K562 (cell line): ENCODE results near the gene USH2A. TPM values are rescaled to one million over a fixed set of nuclear protein-coding genes. Genes with fewer than 3 reads are reported as not detected.

ENCODE experiments used
- ATAC-seq: fragments of 200-7000 bp; cut with Tn5 transposase; 3 replicates; pipeline ENCODE4 v1.9.1; 2020; ENCODE audit warnings: moderate library complexity
- BruUV-seq: library from RNA; stranded (reverse); fragments of 400-500 nt; replicated peaks from 2 replicates; lab custom pipeline; 2021; lab: Mats Ljungman, UMichigan
- CTCF ChIA-PET: fragments of 300-600 bp; formaldehyde crosslinking; extraction: SDS; loops from one replicate; lab custom pipeline; 2021; ENCODE audit warnings: low intra/inter-chr PET ratio; lab: Yijun Ruan, JAX
- POLR2A ChIA-PET: fragments of 300-600, 350-650 bp; sonication (Branson Sonifier 250); formaldehyde crosslinking; extraction: SDS; loops from one replicate; lab custom pipeline; 2021; ENCODE audit warnings: antibody characterized with exemption, inconsistent platforms; lab: Yijun Ruan, JAX
- DNase-seq, 4 experiments: peaks; one replicate each; pipeline versions ENCODE4 v3.0.0 to v3.0.0-alpha.2; 2011 to 2018; ENCODE audit warnings: low spot score in 3 of 4, mixed read lengths in 3 of 4; ENCODE audit errors: extremely low read depth in 1 of 4
- FAIRE-seq: peaks from 2 replicates; lab custom pipeline; 2011; peaks lifted over from hg19 to GRCh38; lab: Jason Lieb, UNC
- H2AFZ ChIP-seq: 2 replicates; pipeline ENCODE4 v1.6.0; 2011; ENCODE audit warnings: low read depth, low read length, control low read depth, inconsistent platforms
- H3K27ac ChIP-seq: fragments of 200-600 bp; 3 replicates; pipeline ENCODE4 v1.8.0; 2011; ENCODE audit warnings: low read depth, mild to moderate bottlenecking, control low read depth, inconsistent platforms, low read length, moderate library complexity, mixed read lengths; ENCODE audit errors: extremely low read depth
- H3K27me3 ChIP-seq, 2 experiments: fragments of 300-600 bp in 1 of 2; 2 replicates in 1 of 2; 3 replicates in 1 of 2; pipeline versions ENCODE4 v1.6.0 to v1.8.0; 2011; ENCODE audit warnings: inconsistent platforms in 2 of 2, low read length in 2 of 2, mild to moderate bottlenecking in 1 of 2, mixed read lengths in 1 of 2, moderate library complexity in 1 of 2; ENCODE audit not compliant: control insufficient read depth in 2 of 2, insufficient read depth in 2 of 2
- H3K36me3 ChIP-seq: fragments of 300-600 bp; 3 replicates; pipeline ENCODE4 v1.8.0; 2011; ENCODE audit warnings: mild to moderate bottlenecking, low read length, inconsistent platforms; ENCODE audit not compliant: control insufficient read depth, insufficient read depth
- H3K4me1 ChIP-seq, 2 experiments: fragments of 200-600 bp in 1 of 2; replicated peaks in 1 of 2; 2 replicates in 1 of 2; 3 replicates in 1 of 2; pipeline versions ENCODE4 v1.5.1 to v1.8.0; 2011; ENCODE audit warnings: inconsistent platforms in 2 of 2, low read length in 2 of 2, mild to moderate bottlenecking in 1 of 2, mixed read lengths in 1 of 2, moderate library complexity in 1 of 2; ENCODE audit not compliant: control insufficient read depth in 2 of 2, insufficient read depth in 2 of 2
- H3K4me2 ChIP-seq: 2 replicates; pipeline ENCODE4 v1.6.1; 2011; ENCODE audit warnings: low read length, control low read depth, inconsistent platforms, mixed read lengths; ENCODE audit not compliant: insufficient read depth
- H3K4me3 ChIP-seq: fragments of 200-600 bp; sonication (generic), shearing (Covaris generic); 2 replicates; pipeline ENCODE4 v1.5.1; 2016; ENCODE audit warnings: control low read depth, inconsistent platforms
- H3K79me2 ChIP-seq: fragments of 200-600 bp; 3 replicates; pipeline ENCODE4 v1.8.0; 2011; ENCODE audit warnings: low read length, inconsistent platforms; ENCODE audit not compliant: control insufficient read depth, insufficient read depth
- H3K9ac ChIP-seq, 2 experiments: 2 replicates each; pipeline versions ENCODE4 v1.6.0 to v1.6.1; 2011; ENCODE audit warnings: low read depth in 2 of 2, low read length in 2 of 2, control low read depth in 1 of 2, inconsistent platforms in 1 of 2, mild to moderate bottlenecking in 1 of 2, mixed read lengths in 1 of 2; ENCODE audit not compliant: insufficient read depth in 1 of 2
- H3K9me1 ChIP-seq: one replicate; pipeline ENCODE4 v1.6.0; 2011; ENCODE audit warnings: inconsistent platforms, mild to moderate bottlenecking, low read length, moderate library complexity; ENCODE audit not compliant: control insufficient read depth, insufficient read depth
- H3K9me3 ChIP-seq: replicated peaks from 2 replicates; pipeline ENCODE4 v1.5.1; 2011; ENCODE audit warnings: low read depth, low read length, inconsistent platforms; ENCODE audit not compliant: control insufficient read depth, insufficient read depth
- H4K20me1 ChIP-seq: replicated peaks from 2 replicates; pipeline ENCODE4 v1.6.1; 2011; ENCODE audit warnings: low read length, inconsistent platforms, mixed read lengths; ENCODE audit not compliant: control insufficient read depth, insufficient read depth
- ARHGAP35 ChIP-seq: fragments of 450-650 bp; IDR thresholded peaks from 2 replicates; pipeline ENCODE4 v1.6.1; 2018; ENCODE audit not compliant: partially characterized antibody
- EGR1 ChIP-seq: fragments of 450-650 bp; conservative IDR thresholded peaks from 2 replicates; pipeline ENCODE4 v1.6.1; 2017; ENCODE audit warnings: mild to moderate bottlenecking
- ELF1 ChIP-seq: fragments of 200-800 bp; sonication (Bioruptor generic); IDR thresholded peaks from 2 replicates; pipeline ENCODE4 v1.6.1; 2016; ENCODE audit warnings: missing genetic modification characterization, missing compliant biosample characterization
- ELF2 ChIP-seq: fragments of 250-450 bp; sonication (Bioruptor Pico); IDR thresholded peaks from 2 replicates; pipeline ENCODE4 v1.5.0; 2021; ENCODE audit warnings: mild to moderate bottlenecking
- HNRNPK ChIP-seq: fragments of 200-400 bp; formaldehyde crosslinking; IDR thresholded peaks from one replicate; pipeline ENCODE4 v1.6.1; 2018; ENCODE audit warnings: mild to moderate bottlenecking, low read depth, low read length; ENCODE audit not compliant: poor library complexity, severe bottlenecking
- JUN ChIP-seq, 2 experiments: sonication (generic) in 1 of 2; formaldehyde crosslinking in 1 of 2; IDR thresholded peaks; 2 replicates each; pipeline versions ENCODE4 v1.6.1 to v1.8.0; 2012 to 2022; ENCODE audit warnings: borderline replicate concordance in 2 of 2, mild to moderate bottlenecking in 2 of 2, improper control_type of control experiment in 1 of 2, low read depth in 1 of 2, low read length in 1 of 2, missing genetic modification reagents in 1 of 2
- RCOR1 ChIP-seq, 2 experiments: IDR thresholded peaks; 2 replicates each; pipeline ENCODE4 v1.6.1; 2012; ENCODE audit warnings: low read depth in 2 of 2, low read length in 2 of 2, borderline replicate concordance in 1 of 2, improper control_type of control experiment in 1 of 2
- RFX1 ChIP-seq: fragments of 450-650 bp; IDR thresholded peaks from 2 replicates; pipeline ENCODE4 v1.6.1; 2016; ENCODE audit warnings: mild to moderate bottlenecking, moderate library complexity
- RFX7 ChIP-seq: fragments of 250-450 bp; sonication (Bioruptor Pico); IDR thresholded peaks from 2 replicates; pipeline ENCODE4 v1.5.1; 2021; ENCODE audit warnings: mild to moderate bottlenecking
- STAT6 ChIP-seq: sonication (generic); formaldehyde crosslinking; IDR thresholded peaks from 2 replicates; pipeline ENCODE4 v1.8.1; 2023; ENCODE audit warnings: mild to moderate bottlenecking, missing genetic modification reagents
- TFAM ChIP-seq: fragments of 250-450 bp; sonication (Bioruptor Pico); conservative IDR thresholded peaks from 2 replicates; pipeline ENCODE4 v1.5.0; 2021; ENCODE audit warnings: mild to moderate bottlenecking, moderate library complexity
- ZBTB9 ChIP-seq: fragments of 450-650 bp; formaldehyde crosslinking; IDR thresholded peaks from 2 replicates; pipeline ENCODE4 v1.4.0; 2020; ENCODE audit warnings: mild to moderate bottlenecking, moderate library complexity
- ZFPM2 ChIP-seq: fragments of 250-450 bp; sonication (Bioruptor Pico); IDR thresholded peaks from 2 replicates; pipeline ENCODE4 v1.5.1; 2022; ENCODE audit warnings: mild to moderate bottlenecking
- ZNF134 ChIP-seq: fragments of 250-450 bp; sonication (Bioruptor Pico); conservative IDR thresholded peaks from 2 replicates; pipeline ENCODE4 v1.4.0; 2020
- in situ Hi-C: fragments of 300-500 bp; cut with MboI; formaldehyde crosslinking; loops from 4 replicates; pipeline ENCODE4 v1.15.0; 2018; ENCODE audit warnings: inconsistent platforms, mixed read lengths
- intact Hi-C: fragments of 100-400 bp; cut with micrococcal nuclease; formaldehyde crosslinking; loops from 2 replicates; pipeline ENCODE4 v1.14.2; 2022
- polyA plus RNA-seq, 8 experiments: library from polyadenylated mRNA; depleted of rRNA in 4 of 8; stranded (reverse) in 5 of 8; unstranded in 3 of 8; fragments of >200 nt; fragmentation: Nextera tagmentation in 2 of 8; fragmentation: Illumina TruSeq in 1 of 8; extraction: Ambion mirVana in 2 of 8; extraction: Trizol in 1 of 8; gene quantifications; 2 replicates each; pipeline versions ENCODE4 v1.2.1 to v1.2.3, GENCODE V29; 2011 to 2014; ENCODE audit warnings: inconsistent platforms in 1 of 8, missing spikeins in 1 of 8
- total RNA-seq, 7 experiments: library from RNA; depleted of rRNA in 6 of 7; stranded (reverse); fragments of >200 nt in 6 of 7; fragmentation: Illumina TruSeq in 2 of 7; extraction: Trizol in 2 of 7; gene quantifications; 2 replicates each; pipeline versions ENCODE4 v1.2.1 to v1.2.3, GENCODE V29; 2011 to 2021; ENCODE audit warnings: low replicate concordance in 1 of 7
- TF ChIP-seq, protein P1 (sequence below): fragments of 250-450 bp; sonication (Bioruptor Pico); IDR thresholded peaks from 2 replicates; pipeline ENCODE4 v1.4.0; 2020; ENCODE audit warnings: mild to moderate bottlenecking, moderate library complexity, borderline replicate concordance
- TF ChIP-seq, protein P2 (sequence below): conservative IDR thresholded peaks from 2 replicates; pipeline ENCODE4 v1.6.1; 2011; ENCODE audit warnings: low read depth, mild to moderate bottlenecking, low read length; ENCODE audit not compliant: control insufficient read depth

Gene USH2A
- total and polyA plus RNA-seq, 9 of the 15 experiments (the other 6 are each of a cell fraction or from before 2014, with no cell fraction given) = under 0.01 TPM; not detected in 7

GRCh38 chr1:215863796-215864195 is 559.5 kb downstream of the USH2A start:
- H3K27me3 ChIP-seq = no peaks in the 10 kb centered on the region
- no peaks in the 10 kb centered on the region; the same call in 1 of the 2 replicates for H3K9me3 ChIP-seq
- H3K27ac ChIP-seq = no peak overlapping the region
- FAIRE-seq = no peak
- no peaks in the 10 kb centered on the region for H3K79me2 ChIP-seq
- in situ Hi-C loops (no loop called here), intact Hi-C loops (no loop called here)
- H4K20me1 ChIP-seq = no peaks in the 10 kb centered on the region
- DNase-seq = no peak
- H3K9me1 ChIP-seq = no peaks in the 10 kb centered on the region
- H3K4me2 ChIP-seq = no peak overlapping the region
- no peaks in the 10 kb centered on the region for H3K36me3 ChIP-seq
- POLR2A ChIA-PET = no interaction called here
- no TSS peak for BruUV-seq
- no peak overlapping the region for H2AFZ ChIP-seq
- no peak for ATAC-seq
- H3K4me1 ChIP-seq = no peaks in the 10 kb centered on the region
- no peak overlapping the region for H3K4me3 ChIP-seq
- CTCF ChIA-PET = no interaction called here
- no peak overlapping the region for H3K9ac ChIP-seq
- TF ChIP-seq, protein P1, sequence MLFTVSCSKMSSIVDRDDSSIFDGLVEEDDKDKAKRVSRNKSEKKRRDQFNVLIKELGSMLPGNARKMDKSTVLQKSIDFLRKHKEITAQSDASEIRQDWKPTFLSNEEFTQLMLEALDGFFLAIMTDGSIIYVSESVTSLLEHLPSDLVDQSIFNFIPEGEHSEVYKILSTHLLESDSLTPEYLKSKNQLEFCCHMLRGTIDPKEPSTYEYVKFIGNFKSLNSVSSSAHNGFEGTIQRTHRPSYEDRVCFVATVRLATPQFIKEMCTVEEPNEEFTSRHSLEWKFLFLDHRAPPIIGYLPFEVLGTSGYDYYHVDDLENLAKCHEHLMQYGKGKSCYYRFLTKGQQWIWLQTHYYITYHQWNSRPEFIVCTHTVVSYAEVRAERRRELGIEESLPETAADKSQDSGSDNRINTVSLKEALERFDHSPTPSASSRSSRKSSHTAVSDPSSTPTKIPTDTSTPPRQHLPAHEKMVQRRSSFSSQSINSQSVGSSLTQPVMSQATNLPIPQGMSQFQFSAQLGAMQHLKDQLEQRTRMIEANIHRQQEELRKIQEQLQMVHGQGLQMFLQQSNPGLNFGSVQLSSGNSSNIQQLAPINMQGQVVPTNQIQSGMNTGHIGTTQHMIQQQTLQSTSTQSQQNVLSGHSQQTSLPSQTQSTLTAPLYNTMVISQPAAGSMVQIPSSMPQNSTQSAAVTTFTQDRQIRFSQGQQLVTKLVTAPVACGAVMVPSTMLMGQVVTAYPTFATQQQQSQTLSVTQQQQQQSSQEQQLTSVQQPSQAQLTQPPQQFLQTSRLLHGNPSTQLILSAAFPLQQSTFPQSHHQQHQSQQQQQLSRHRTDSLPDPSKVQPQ (CRISPR knock-in tag) = no peak
- no peak for TF ChIP-seq RFX7 (CRISPR knock-in tag)
- TF ChIP-seq ZFPM2 (CRISPR knock-in tag) = no peak
- TF ChIP-seq TFAM (CRISPR knock-in tag) = no peak
- TF ChIP-seq RFX1 = no peak
- TF ChIP-seq ELF1 = no peak
- TF ChIP-seq EGR1 = no peak
- no peak for TF ChIP-seq ZBTB9 (CRISPR knock-in tag)
- TF ChIP-seq JUN (IDR thresholded peaks at IDR 0.05; ENCODE audit: borderline replicate concordance, low read depth, low read length) = no peak
- no peak for TF ChIP-seq JUN (CRISPR knock-in tag; IDR thresholded peaks at IDR 0.05; ENCODE audit: borderline replicate concordance)
- no peak for TF ChIP-seq RCOR1 (IDR thresholded peaks at IDR 0.05; ENCODE audit: borderline replicate concordance in 1 of 2, low read depth in 2 of 2, low read length in 2 of 2)
- no peak for TF ChIP-seq ZNF134 (CRISPR knock-in tag)
- TF ChIP-seq, protein P2, sequence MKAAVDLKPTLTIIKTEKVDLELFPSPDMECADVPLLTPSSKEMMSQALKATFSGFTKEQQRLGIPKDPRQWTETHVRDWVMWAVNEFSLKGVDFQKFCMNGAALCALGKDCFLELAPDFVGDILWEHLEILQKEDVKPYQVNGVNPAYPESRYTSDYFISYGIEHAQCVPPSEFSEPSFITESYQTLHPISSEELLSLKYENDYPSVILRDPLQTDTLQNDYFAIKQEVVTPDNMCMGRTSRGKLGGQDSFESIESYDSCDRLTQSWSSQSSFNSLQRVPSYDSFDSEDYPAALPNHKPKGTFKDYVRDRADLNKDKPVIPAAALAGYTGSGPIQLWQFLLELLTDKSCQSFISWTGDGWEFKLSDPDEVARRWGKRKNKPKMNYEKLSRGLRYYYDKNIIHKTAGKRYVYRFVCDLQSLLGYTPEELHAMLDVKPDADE = no peak
- TF ChIP-seq ARHGAP35 = no peak
- no peak for TF ChIP-seq ELF2 (CRISPR knock-in tag)
- TF ChIP-seq STAT6 (CRISPR knock-in tag) = no peak
- TF ChIP-seq HNRNPK = no peak
